SU-DHL-6 (cell line): Measurements from ENCODE around the gene POLRMT.

ENCODE experiments used
- H2AFZ ChIP-seq: fragments of 200-600 bp; sonication (generic); 2 replicates; pipeline ENCODE4 v1.6.1; 2014; ENCODE audit warnings: low read depth, mild to moderate bottlenecking, moderate library complexity, mixed read lengths, antibody characterized with exemption, low read length; ENCODE audit not compliant: severe bottlenecking
- H3F3A ChIP-seq: fragments of 200-600 bp; shearing (Covaris generic); 2 replicates; pipeline ENCODE4 v1.6.0; 2016; ENCODE audit warnings: antibody characterized with exemption, mild to moderate bottlenecking; ENCODE audit not compliant: insufficient read depth
- H3K27ac ChIP-seq: fragments of 200-600 bp; sonication (generic); 2 replicates; pipeline ENCODE4 v1.5.1; 2016; ENCODE audit warnings: low read depth, mild to moderate bottlenecking, low read length, moderate library complexity, mixed read lengths
- H3K27me3 ChIP-seq: fragments of 200-600 bp; sonication (generic), shearing (Covaris generic); 2 replicates; pipeline ENCODE4 v1.6.0; 2014; ENCODE audit warnings: mild to moderate bottlenecking, low read length
- H3K36me3 ChIP-seq: fragments of 200-600 bp; sonication (generic); 2 replicates; pipeline ENCODE4 v1.6.1; 2014; ENCODE audit warnings: mild to moderate bottlenecking, low read length, mixed read lengths
- H3K4me2 ChIP-seq: fragments of 300-600, 200-600 bp; shearing (Covaris generic), sonication (generic); 2 replicates; pipeline ENCODE4 v1.6.0; 2014; ENCODE audit warnings: low read length, low read depth, mild to moderate bottlenecking; ENCODE audit not compliant: poor library complexity, severe bottlenecking
- H3K4me3 ChIP-seq: fragments of 200-600 bp; sonication (generic); 2 replicates; pipeline ENCODE4 v1.5.1; 2014; ENCODE audit warnings: antibody characterized with exemption, low read length, mild to moderate bottlenecking, mixed read lengths; ENCODE audit not compliant: insufficient read depth, poor library complexity, severe bottlenecking
- H3K79me2 ChIP-seq: fragments of 200-600 bp; sonication (generic); 2 replicates; pipeline ENCODE4 v1.6.1; 2014; ENCODE audit warnings: mild to moderate bottlenecking, low read length, moderate library complexity; ENCODE audit not compliant: insufficient read depth
- H3K9ac ChIP-seq: fragments of 200-600 bp; sonication (generic); 2 replicates; pipeline ENCODE4 v1.7.0; 2014; ENCODE audit warnings: mild to moderate bottlenecking, low read length
- H3K9me2 ChIP-seq: fragments of 200-600 bp; sonication (generic); replicated peaks from 2 replicates; pipeline ENCODE4 v1.6.1; 2014; ENCODE audit warnings: low read length; ENCODE audit not compliant: insufficient read depth
- H3K9me3 ChIP-seq: fragments of 200-600 bp; sonication (generic); 2 replicates; pipeline ENCODE4 v1.6.1; 2014; ENCODE audit warnings: low read length, mixed read lengths; ENCODE audit not compliant: insufficient read depth
- H4K20me1 ChIP-seq: fragments of 200-600 bp; sonication (generic); 2 replicates; pipeline ENCODE4 v1.6.1; 2014; ENCODE audit warnings: low read depth, mild to moderate bottlenecking, antibody characterized with exemption, low read length, moderate library complexity, mixed read lengths
- EZH2phosphoT487 ChIP-seq: fragments of 200-600 bp; sonication (generic), shearing (Covaris generic); conservative IDR thresholded peaks from 2 replicates; pipeline ENCODE4 v1.6.1; 2018; ENCODE audit warnings: mild to moderate bottlenecking, antibody characterized with exemption, low read length, moderate library complexity, mixed read lengths
- TF ChIP-seq, protein P1 (sequence below): fragments of 200-600 bp; sonication (generic); IDR thresholded peaks from one replicate; pipeline ENCODE4 v1.5.1; 2017; ENCODE audit warnings: antibody characterized with exemption, mild to moderate bottlenecking, low read length, moderate library complexity; ENCODE audit not compliant: insufficient read depth, poor library complexity, severe bottlenecking

The POLRMT gene

DNA sequence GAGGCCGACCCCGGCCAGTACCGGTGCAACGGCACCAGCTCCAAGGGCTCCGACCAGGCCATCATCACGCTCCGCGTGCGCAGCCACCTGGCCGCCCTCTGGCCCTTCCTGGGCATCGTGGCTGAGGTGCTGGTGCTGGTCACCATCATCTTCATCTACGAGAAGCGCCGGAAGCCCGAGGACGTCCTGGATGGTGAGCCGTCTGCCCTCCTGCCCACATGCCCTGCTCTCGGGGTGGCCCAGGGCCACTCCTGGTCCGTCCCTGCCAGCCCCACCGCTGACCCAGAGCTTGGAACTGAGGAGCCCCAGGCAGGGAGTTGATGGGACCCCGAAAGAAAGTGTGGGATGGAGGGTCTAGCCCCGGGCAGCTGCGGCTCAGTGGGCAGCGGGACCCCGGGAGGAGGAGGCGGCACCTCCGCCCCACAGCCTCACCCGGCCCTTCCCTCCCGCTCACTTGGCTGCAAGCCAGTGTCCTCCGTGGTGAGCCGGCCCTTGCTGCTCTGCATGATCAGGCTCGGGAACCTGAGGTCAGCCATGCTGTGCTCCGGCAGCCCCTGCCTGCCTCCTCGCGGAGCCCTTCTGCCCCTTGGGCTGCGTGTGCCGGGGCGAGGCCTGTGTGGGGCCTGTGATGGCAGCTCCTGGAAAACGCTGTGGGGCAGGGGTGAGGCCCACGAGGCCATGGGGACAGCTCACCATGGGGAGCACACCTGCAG is 51.8 kb downstream of the POLRMT start:
- no peak overlapping the region for H3K27ac ChIP-seq
- no peak overlapping the region for H3K4me2 ChIP-seq
- no peaks in the 10 kb centered on the region for H3K9me3 ChIP-seq
- H3K9ac ChIP-seq, result no peak overlapping the region
- H3K4me3 ChIP-seq, result no peak overlapping the region
- peaks cover 28% of the 10 kb centered on the region for H3K79me2 ChIP-seq
- no peaks in the 10 kb centered on the region for H3F3A ChIP-seq
- no peak for TF ChIP-seq EZH2phosphoT487
- TF ChIP-seq, protein P1, sequence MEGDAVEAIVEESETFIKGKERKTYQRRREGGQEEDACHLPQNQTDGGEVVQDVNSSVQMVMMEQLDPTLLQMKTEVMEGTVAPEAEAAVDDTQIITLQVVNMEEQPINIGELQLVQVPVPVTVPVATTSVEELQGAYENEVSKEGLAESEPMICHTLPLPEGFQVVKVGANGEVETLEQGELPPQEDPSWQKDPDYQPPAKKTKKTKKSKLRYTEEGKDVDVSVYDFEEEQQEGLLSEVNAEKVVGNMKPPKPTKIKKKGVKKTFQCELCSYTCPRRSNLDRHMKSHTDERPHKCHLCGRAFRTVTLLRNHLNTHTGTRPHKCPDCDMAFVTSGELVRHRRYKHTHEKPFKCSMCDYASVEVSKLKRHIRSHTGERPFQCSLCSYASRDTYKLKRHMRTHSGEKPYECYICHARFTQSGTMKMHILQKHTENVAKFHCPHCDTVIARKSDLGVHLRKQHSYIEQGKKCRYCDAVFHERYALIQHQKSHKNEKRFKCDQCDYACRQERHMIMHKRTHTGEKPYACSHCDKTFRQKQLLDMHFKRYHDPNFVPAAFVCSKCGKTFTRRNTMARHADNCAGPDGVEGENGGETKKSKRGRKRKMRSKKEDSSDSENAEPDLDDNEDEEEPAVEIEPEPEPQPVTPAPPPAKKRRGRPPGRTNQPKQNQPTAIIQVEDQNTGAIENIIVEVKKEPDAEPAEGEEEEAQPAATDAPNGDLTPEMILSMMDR, result no peak
- H2AFZ ChIP-seq, result no peak overlapping the region
- no peaks in the 10 kb centered on the region for H3K9me2 ChIP-seq
- no peaks in the 10 kb centered on the region for H3K27me3 ChIP-seq
- no peaks in the 10 kb centered on the region for H3K36me3 ChIP-seq
- H4K20me1 ChIP-seq, result no peaks in the 10 kb centered on the region; the same call in 1 of the 2 replicates

DNA sequence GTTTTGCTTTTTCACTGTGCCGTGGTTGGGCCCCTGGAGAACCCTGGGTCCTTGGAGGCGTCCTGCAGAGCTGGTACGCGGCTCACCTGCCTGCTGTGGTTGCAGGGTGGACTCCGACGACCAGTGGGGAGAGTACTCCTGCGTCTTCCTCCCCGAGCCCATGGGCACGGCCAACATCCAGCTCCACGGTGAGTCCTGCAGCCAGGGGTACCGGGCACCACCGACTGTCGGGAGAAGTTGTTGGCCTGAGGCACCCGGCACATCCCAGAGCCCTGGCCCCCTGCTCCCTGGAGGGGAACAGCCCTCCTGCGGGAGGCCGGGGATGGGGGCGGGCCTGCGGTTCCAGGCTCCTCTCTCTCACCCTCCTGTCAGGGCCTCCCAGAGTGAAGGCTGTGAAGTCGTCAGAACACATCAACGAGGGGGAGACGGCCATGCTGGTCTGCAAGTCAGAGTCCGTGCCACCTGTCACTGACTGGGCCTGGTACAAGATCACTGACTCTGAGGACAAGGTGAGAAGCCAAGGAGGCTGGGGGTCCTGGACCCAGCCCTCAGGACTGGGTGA is 53.0 kb downstream of the POLRMT start:
- Histone ChIP-seq H2AFZ (no peak overlapping the region), H3K36me3 (no peaks in the 10 kb centered on the region), H3K4me3 (no peak overlapping the region), H3K9me3 (no peaks in the 10 kb centered on the region), H3K27me3 (no peaks in the 10 kb centered on the region), H3K27ac (no peak overlapping the region), H3K9ac (no peak overlapping the region), H4K20me1 (no peaks in the 10 kb centered on the region; the same call in 1 of the 2 replicates), H3F3A (no peaks in the 10 kb centered on the region), H3K9me2 (no peaks in the 10 kb centered on the region), H3K4me2 (no peak overlapping the region), H3K79me2 (peaks cover 39% of the 10 kb centered on the region)
- TF ChIP-seq EZH2phosphoT487, result no peak
- TF ChIP-seq, protein P1, result no peak

DNA sequence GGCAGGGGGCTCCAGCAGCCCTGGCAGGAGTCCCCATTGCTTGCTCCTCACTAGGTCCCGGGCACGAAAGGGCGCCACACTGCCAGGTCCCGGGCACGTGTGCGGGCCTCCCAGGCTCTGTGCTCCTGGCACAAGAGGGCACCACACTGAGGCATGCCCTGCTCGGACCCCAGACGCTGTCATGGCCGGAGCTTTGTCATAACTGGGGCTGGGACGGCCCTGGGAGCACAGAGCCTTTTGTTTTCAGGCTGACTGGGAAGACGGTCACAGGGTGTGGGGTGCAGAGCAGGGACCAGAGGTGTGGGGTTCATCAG is 53.5 kb downstream of the POLRMT start:
- no peak overlapping the region for H2AFZ ChIP-seq
- H3K79me2 ChIP-seq, result peaks cover 44% of the 10 kb centered on the region
- H3K9me3 ChIP-seq, result no peaks in the 10 kb centered on the region
- no peak for TF ChIP-seq EZH2phosphoT487
- TF ChIP-seq, protein P1, result no peak
- no peak overlapping the region for H3K27ac ChIP-seq
- H3F3A ChIP-seq, result no peaks in the 10 kb centered on the region
- H3K36me3 ChIP-seq, result no peaks in the 10 kb centered on the region
- no peak overlapping the region for H3K4me3 ChIP-seq
- H3K27me3 ChIP-seq, result no peaks in the 10 kb centered on the region
- no peak overlapping the region for H3K9ac ChIP-seq
- no peaks in the 10 kb centered on the region for H3K9me2 ChIP-seq
- no peaks in the 10 kb centered on the region; the same call in 1 of the 2 replicates for H4K20me1 ChIP-seq
- no peak overlapping the region for H3K4me2 ChIP-seq
